Activated CD8-positive, alpha-beta memory T cell treated with anti-CD3 and anti-CD28 coated beads for 24 hours (primary cell): Measurements from ENCODE around the gene FDXACB1.
A peak's percentile ranks its signal among the peaks of the same experiment; 100 is the strongest.

Experiments used
- DNase-seq: peaks from one replicate; pipeline ENCODE4 v3.0.0-alpha.2; 2020

Gene FDXACB1

GRCh38 chr11:111841370-111842053 lies 37.5 kb downstream of the FDXACB1 start:
- DNase-seq: peak; percentile 92

DNA sequence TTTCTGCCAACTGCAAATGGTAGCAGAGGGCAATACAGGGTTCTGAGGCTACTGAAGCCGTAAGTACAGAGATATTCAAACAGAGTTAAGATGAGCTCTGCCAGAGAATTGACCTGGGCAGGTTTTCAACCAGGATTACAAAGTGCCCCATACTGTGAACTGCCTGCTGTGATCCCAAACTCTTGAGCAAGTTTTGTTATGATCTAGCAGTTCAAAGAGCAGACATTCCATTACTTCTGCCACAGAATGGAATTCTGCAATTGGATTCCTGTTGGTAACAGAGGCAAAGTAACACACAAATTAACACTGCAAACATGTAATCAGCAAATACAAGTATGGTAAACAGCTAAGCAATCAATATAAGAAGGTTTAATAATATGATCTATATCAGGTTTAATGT lies 38.8 kb downstream of the FDXACB1 start:
- DNase-seq: no peak

- DNase-seq: no peak
Measured at GRCh38 chr11:111838054-111838453, 40.9 kb downstream of the FDXACB1 start.

DNA sequence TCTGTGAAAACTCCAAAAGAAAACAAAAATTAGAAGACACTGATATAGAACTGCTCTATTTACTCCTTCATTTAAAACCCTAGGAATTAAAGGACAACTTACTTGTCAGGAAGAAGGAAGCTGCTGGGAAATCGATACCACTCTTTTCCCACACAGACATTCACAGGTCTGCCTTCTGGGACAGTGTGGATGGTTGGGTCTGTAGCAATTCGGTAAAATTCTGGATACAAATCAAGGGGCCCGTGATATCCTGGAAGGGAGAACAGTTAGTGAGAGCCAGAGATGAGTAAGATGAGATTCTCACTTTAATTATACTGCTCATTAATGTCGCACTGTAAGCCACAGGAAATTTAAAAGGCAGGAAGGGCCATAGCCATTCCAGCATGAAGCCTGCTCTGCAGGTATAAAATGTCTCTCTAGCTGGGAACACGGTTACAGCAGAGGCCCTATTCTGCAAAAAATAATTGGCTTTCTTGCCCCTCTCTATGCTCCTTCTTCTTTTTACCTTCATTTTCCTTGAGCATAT lies 41.5 kb downstream of the FDXACB1 start:
- DNase-seq: no peak

- DNase-seq: no peak
Measured at GRCh38 chr11:111836721-111837120, 42.2 kb downstream of the FDXACB1 start.

DNA sequence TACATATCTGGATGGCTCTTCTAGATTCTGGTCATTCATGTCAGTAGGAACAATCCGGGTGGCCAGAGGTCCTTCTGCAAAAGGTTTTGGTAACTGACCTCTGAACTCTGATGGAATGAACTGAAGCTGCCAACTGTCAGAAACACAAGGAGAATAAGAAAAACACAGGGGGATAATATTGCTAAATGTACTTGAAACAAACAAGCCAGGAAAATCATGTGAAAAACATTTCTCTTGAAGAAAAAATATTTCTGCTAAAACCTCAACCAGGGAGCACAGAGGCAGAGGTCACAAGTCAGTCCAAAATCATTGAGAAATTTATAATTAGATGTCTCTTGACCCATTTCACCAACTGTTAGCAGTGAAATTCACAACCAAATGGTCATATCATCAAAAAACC lies 42.8 kb downstream of the FDXACB1 start:
- no peak for DNase-seq

DNA sequence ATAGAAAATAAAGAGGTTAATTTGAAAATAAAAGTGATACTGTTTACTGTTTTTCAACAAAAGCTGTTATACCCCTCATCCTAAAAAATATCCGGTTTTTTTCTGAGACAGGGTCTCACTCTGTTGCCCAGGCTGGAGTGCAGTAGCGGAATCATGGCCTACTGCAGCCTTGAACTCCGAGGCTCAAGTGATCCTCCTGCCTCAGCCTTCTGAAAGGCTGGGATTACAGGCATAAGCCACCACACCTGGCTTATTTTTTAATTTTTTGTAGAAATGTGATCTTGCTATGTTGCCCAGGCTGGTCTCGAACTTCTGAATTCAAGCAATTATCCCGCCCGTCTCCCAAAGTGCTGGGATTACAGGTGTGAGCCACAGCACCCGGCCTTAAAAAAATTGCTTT lies 43.3 kb downstream of the FDXACB1 start:
- DNase-seq: no peak

DNA sequence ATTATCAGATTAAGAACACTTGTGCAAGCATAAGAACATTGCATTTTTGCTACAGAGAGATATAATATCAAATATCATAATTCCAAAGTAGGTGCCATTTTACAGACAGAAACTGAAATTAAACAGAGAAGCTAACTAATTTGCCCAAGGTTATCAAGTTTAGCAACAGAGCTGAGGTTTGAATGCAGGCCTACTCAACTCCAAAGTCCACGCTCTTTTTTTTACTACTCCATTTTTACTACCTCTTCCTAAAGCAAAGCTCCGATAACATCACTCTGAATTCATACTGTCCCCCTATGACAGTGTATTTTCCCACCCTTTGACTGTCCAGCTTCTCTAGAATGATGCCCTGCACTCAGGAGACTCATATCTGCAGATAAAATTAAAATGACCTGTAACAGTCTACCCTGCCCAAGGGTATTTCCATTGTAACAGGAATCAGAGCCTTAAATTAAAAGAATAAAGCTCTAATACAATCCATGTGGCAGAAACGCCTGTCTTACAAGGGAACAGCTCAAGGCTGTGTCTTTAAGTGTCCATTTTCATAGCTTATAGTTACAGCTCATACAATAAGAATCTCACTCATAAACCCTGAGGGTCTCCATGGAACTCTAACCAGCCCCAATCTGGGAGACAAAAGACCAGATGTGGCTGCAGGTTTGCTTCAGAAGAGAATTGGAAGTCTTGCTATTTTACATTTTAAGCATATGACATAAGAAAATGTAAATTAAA lies 44.4 kb downstream of the FDXACB1 start:
- DNase-seq: no peak

- no peak for DNase-seq
Measured at GRCh38 chr11:111833524-111833923, 45.4 kb downstream of the FDXACB1 start.

DNA sequence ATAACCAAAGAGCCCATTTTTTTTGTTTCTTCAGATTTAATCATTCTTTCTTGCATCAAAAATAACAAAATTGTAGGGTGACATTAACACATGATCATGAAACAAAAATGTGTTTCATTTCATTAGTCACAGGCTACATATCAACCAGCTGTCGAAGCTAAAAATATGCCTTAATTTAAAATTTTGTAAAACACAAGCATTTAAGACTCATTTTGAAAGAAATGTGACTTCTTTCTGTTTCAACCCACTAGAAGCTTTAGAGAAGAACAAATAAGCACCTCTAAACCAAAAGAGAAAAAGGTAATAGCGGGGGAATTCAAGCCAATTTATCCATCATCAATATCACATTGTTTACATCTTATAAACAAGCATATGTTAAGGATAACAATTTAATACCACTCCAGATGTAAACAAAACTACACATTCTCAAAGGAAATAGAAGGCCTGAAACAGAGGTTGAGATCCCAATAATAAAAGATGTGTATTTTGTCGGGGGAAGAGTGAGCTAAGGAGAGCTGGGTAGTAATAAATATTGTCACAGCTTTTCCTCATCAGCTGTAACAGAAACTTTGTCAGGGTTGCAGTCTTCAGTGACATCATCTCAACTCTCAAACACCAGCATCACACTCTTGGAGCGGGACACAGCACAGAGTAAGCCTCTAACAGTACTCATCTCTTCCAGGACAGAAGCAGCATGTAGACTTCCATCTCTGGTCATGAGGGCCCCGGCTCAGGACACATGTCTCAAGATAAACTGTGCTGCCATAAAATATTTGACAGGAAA lies 49.6 kb downstream of the FDXACB1 start:
- DNase-seq: no peak

- no peak for DNase-seq
Measured at GRCh38 chr11:111826322-111826950, 52.5 kb downstream of the FDXACB1 start.
